ENCODE measurements around the gene C2orf49.
A peak's percentile ranks its signal among the peaks of the same experiment; 100 is the strongest.
"Not testable (repeated sequence)": the region's sequence is repeated elsewhere in the genome, so short reads cannot be mapped to it uniquely, and the experiment has no call there.

C2orf49 gene

GRCh38 chr2:105323111-105323510, 14.2 kb upstream of the C2orf49 start:
- no peak for DNase-seq (ENCODE audit: low read depth)
- H3K4me3 ChIP-seq (ENCODE audit: low read length): no peak overlapping the region
- no peaks in the 10 kb centered on the region for H3K27me3 ChIP-seq (replicated peaks; ENCODE audit: control insufficient read depth, insufficient read depth, low read length)
- no peak overlapping the region for H3K9ac ChIP-seq (ENCODE audit: low read length)
- H3K4me1 ChIP-seq (ENCODE audit: control insufficient read depth, insufficient read depth, low read length): peaks cover 31% of the 10 kb centered on the region
- H3K9me3 ChIP-seq (ENCODE audit: control insufficient read depth, low read length): no peaks in the 10 kb centered on the region
- H3K36me3 ChIP-seq (ENCODE audit: control insufficient read depth, insufficient read depth, low read length, severe bottlenecking): no peaks in the 10 kb centered on the region

DNA sequence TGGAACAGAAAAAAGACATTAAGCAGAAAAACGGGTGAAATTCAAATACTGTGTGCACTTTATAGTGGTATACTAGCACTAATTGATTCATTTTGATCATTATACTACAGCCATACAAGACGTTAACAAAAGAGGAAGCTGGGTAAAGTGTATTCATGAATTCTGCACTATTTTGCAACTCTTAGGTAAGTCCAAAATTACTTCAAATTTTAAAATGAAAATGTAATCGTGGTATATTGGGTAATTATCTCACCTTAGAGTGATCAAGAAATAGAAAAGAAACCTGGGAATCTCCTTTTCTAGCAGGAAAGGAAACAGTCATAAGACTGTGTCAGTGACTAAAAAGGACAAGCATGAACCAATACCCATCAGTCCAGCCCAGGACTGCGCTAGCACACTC, 13.2 kb upstream of the C2orf49 start:
- Histone ChIP-seq H3K27me3 (replicated peaks; ENCODE audit: control insufficient read depth, insufficient read depth, low read length) (no peaks in the 10 kb centered on the region), H3K4me1 (ENCODE audit: control insufficient read depth, insufficient read depth, low read length) (peaks cover 39% of the 10 kb centered on the region), H3K9me3 (ENCODE audit: control insufficient read depth, low read length) (no peaks in the 10 kb centered on the region), H3K36me3 (ENCODE audit: control insufficient read depth, insufficient read depth, low read length, severe bottlenecking) (no peaks in the 10 kb centered on the region), H3K4me3 (ENCODE audit: low read length) (no peak overlapping the region), H3K9ac (ENCODE audit: low read length) (no peak overlapping the region)
- DNase-seq (ENCODE audit: low read depth): no peak

DNA sequence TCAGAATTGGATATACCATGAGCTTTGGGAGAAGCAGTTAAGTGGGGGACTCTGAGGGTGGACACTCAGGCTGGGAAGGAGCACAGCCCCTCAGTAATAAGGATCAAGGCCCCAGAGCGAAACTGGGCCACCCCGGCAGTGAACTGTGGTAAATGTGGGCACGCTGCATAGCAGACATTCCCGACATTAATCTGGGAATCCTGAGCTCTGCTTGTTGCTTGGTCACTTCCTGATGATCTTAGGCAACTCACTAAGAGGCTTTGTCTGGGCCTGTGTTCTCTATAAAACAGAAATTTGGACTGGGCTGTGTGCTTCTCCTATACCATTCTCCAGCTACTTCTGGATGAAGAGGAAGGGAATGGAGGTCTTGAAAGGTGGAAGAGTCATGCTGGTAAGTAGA, 12.6 kb upstream of the C2orf49 start:
- peaks cover 39% of the 10 kb centered on the region for H3K4me1 ChIP-seq (ENCODE audit: control insufficient read depth, insufficient read depth, low read length)
- no peaks in the 10 kb centered on the region for H3K36me3 ChIP-seq (ENCODE audit: control insufficient read depth, insufficient read depth, low read length, severe bottlenecking)
- H3K27me3 ChIP-seq (replicated peaks; ENCODE audit: control insufficient read depth, insufficient read depth, low read length): no peaks in the 10 kb centered on the region
- no peaks in the 10 kb centered on the region for H3K9me3 ChIP-seq (ENCODE audit: control insufficient read depth, low read length)
- H3K4me3 ChIP-seq (ENCODE audit: low read length): no peak overlapping the region
- H3K9ac ChIP-seq (ENCODE audit: low read length): no peak overlapping the region
- DNase-seq (ENCODE audit: low read depth): peak; percentile 87

DNA sequence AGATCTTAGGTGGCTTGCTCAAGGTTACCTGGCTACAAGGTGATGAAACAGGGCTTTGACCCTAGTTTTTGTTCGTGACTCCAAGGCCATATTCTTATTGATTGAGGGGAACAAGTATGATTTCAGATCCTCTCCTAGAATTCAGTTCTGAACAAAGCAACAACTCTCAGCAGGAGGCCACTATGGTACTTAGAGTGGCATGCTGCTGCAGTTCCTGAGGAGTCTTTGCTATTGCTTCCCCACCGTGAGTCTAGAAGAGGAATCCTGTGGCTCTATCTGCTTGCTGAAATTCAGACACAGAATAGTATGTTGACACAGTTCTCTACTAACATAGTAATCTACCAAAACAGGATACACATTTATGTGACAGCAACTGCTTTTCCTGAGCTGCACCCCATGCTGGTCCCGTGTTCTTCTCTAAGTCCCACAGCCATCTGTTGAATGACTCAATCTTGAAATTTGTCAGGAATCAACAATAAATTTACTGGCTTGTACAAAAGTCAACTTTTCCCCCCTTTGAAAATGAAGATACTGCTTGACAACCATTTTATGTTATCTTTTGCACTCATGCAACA, 11.9 kb upstream of the C2orf49 start:
- peak; percentile 61 for DNase-seq (ENCODE audit: low read depth)
- Histone ChIP-seq H3K4me3 (ENCODE audit: low read length) (no peak overlapping the region), H3K4me1 (ENCODE audit: control insufficient read depth, insufficient read depth, low read length) (peaks cover 44% of the 10 kb centered on the region), H3K36me3 (ENCODE audit: control insufficient read depth, insufficient read depth, low read length, severe bottlenecking) (no peaks in the 10 kb centered on the region), H3K9me3 (ENCODE audit: control insufficient read depth, low read length) (no peaks in the 10 kb centered on the region), H3K27me3 (replicated peaks; ENCODE audit: control insufficient read depth, insufficient read depth, low read length) (no peaks in the 10 kb centered on the region), H3K9ac (ENCODE audit: low read length) (no peak overlapping the region)

GRCh38 chr2:105327271-105327670, 10.1 kb upstream of the C2orf49 start:
- H3K27me3 ChIP-seq (replicated peaks; ENCODE audit: control insufficient read depth, insufficient read depth, low read length); DNase-seq (ENCODE audit: low read depth); H3K9ac ChIP-seq (ENCODE audit: low read length); H3K4me3 ChIP-seq (ENCODE audit: low read length); H3K36me3 ChIP-seq (ENCODE audit: control insufficient read depth, insufficient read depth, low read length, severe bottlenecking); H3K9me3 ChIP-seq (ENCODE audit: control insufficient read depth, low read length): not testable (repeated sequence)
- H3K4me1 ChIP-seq (ENCODE audit: control insufficient read depth, insufficient read depth, low read length): peaks cover 49% of the 10 kb centered on the region

- H3K36me3 ChIP-seq (ENCODE audit: control insufficient read depth, insufficient read depth, low read length, severe bottlenecking): no peaks in the 10 kb centered on the region
- no peaks in the 10 kb centered on the region for H3K9me3 ChIP-seq (ENCODE audit: control insufficient read depth, low read length)
- H3K9ac ChIP-seq (ENCODE audit: low read length): no peak overlapping the region
- H3K27me3 ChIP-seq (replicated peaks; ENCODE audit: control insufficient read depth, insufficient read depth, low read length): no peaks in the 10 kb centered on the region
- peak overlapping the region; percentile 86 for H3K4me3 ChIP-seq (ENCODE audit: low read length)
- DNase-seq (ENCODE audit: low read depth): no peak
- peaks cover 49% of the 10 kb centered on the region for H3K4me1 ChIP-seq (ENCODE audit: control insufficient read depth, insufficient read depth, low read length)
Measured at GRCh38 chr2:105327690-105328089, 9.7 kb upstream of the C2orf49 start.

DNA sequence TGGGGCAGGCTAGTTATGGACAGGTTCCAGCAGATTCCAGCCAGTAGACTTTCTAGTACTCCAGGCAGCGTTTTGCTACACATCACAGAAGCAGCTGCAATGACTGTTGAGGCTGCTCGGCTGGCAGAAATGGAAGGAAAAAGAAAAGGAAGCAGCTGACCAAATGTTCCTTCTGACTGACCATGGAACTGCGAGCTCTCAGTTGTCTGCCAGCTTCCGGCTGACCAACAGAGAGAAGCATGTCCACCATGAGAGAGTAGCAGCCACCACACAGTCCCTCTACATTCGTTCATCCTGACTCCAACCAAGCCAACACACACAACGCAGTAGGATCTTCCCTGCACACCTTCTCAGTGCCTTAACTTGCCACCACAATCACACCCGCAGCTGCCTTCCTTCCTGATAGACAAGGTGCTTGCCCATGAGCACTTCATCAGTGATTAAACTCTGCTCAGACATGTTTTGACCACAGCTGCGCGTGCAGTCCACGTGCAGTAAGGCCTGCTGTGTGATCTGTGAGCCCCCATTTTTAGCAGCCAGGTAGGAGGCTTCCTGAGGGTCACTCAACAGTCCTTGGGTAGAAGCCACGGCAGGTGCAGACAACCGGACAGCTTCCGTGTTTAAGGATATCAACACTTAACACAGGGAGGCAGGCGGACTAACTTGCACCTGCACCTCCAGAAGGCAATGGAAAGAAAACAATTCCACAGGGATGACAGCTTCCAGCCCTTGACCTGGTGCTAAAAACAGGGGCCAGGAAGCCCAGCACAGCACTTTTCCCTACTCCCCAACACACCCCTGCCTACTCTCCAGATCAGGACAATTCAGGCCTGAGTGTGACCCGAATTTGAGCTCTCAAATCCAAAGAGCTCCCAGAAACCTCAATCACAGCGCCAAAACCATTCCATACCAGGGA, 8.8 kb upstream of the C2orf49 start:
- DNase-seq (ENCODE audit: low read depth): peak; percentile 40
- peak overlapping the region; percentile 76 for H3K9ac ChIP-seq (ENCODE audit: low read length)
- no peaks in the 10 kb centered on the region for H3K9me3 ChIP-seq (ENCODE audit: control insufficient read depth, low read length)
- peaks cover 49% of the 10 kb centered on the region for H3K4me1 ChIP-seq (ENCODE audit: control insufficient read depth, insufficient read depth, low read length)
- no peaks in the 10 kb centered on the region for H3K36me3 ChIP-seq (ENCODE audit: control insufficient read depth, insufficient read depth, low read length, severe bottlenecking)
- H3K27me3 ChIP-seq (replicated peaks; ENCODE audit: control insufficient read depth, insufficient read depth, low read length): no peaks in the 10 kb centered on the region
- H3K4me3 ChIP-seq (ENCODE audit: low read length): peak overlapping the region; percentile 86

DNA sequence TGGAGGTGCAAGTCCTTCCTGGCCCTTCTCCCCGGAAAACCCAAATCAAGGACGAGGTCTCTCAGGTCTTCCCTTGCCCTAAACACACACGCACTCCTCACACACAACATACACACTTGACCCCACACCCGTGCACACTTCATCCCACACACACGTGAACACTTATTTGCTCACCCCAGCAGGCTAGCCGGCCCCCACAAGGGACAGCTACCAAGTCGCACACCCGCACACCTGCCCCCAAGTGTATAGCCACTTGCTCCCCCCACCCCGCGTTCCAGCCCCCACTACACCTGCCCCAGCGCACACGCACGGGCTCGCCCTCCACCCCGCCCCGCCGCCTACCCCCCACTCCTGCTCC, 8.2 kb upstream of the C2orf49 start:
- H3K27me3 ChIP-seq (replicated peaks; ENCODE audit: control insufficient read depth, insufficient read depth, low read length): no peaks in the 10 kb centered on the region
- no peaks in the 10 kb centered on the region for H3K9me3 ChIP-seq (ENCODE audit: control insufficient read depth, low read length)
- H3K4me1 ChIP-seq (ENCODE audit: control insufficient read depth, insufficient read depth, low read length): peaks cover 49% of the 10 kb centered on the region
- no peak for DNase-seq (ENCODE audit: low read depth)
- peaks cover 3% of the 10 kb centered on the region for H3K36me3 ChIP-seq (ENCODE audit: control insufficient read depth, insufficient read depth, low read length, severe bottlenecking)
- peak overlapping the region; percentile 86 for H3K4me3 ChIP-seq (ENCODE audit: low read length)
- peak overlapping the region; percentile 76 for H3K9ac ChIP-seq (ENCODE audit: low read length)

- Histone ChIP-seq H3K4me3 (ENCODE audit: low read length) (peak within 1 kb of the TSS; percentile 86), H3K27me3 (replicated peaks; ENCODE audit: control insufficient read depth, insufficient read depth, low read length) (no peaks in the 10 kb centered on the region), H3K4me1 (ENCODE audit: control insufficient read depth, insufficient read depth, low read length) (peaks cover 49% of the 10 kb centered on the region), H3K9me3 (ENCODE audit: control insufficient read depth, low read length) (no peaks in the 10 kb centered on the region), H3K36me3 (ENCODE audit: control insufficient read depth, insufficient read depth, low read length, severe bottlenecking) (peaks cover 8% of the 10 kb centered on the region), H3K9ac (ENCODE audit: low read length) (peak within 1 kb of the TSS; percentile 91)
- peak; percentile 87 for DNase-seq (ENCODE audit: low read depth)
Measured at GRCh38 chr2:105329561-105330495, 7.5 kb upstream of the C2orf49 start, which contains the start of gene TGFBRAP1. TSS of gene TGFBRAP1 (minus strand) at chr2:105329735. CDS start at chr2:105308301, 21,434 bp downstream.

GRCh38 chr2:105330681-105331375, 6.5 kb upstream of the C2orf49 start:
- Histone ChIP-seq H3K4me1 (ENCODE audit: control insufficient read depth, insufficient read depth, low read length) (peaks cover 39% of the 10 kb centered on the region), H3K27me3 (replicated peaks; ENCODE audit: control insufficient read depth, insufficient read depth, low read length) (no peaks in the 10 kb centered on the region), H3K36me3 (ENCODE audit: control insufficient read depth, insufficient read depth, low read length, severe bottlenecking) (peaks cover 8% of the 10 kb centered on the region), H3K9ac (ENCODE audit: low read length) (peak overlapping the region; percentile 91), H3K4me3 (ENCODE audit: low read length) (no peak overlapping the region), H3K9me3 (ENCODE audit: control insufficient read depth, low read length) (no peaks in the 10 kb centered on the region)
- DNase-seq (ENCODE audit: low read depth): no peak

Measured in adipocyte (in vitro differentiated cells).